Measurements from ENCODE around the gene PYHIN1. TPM values are rescaled to one million over a fixed set of nuclear protein-coding genes. Genes with fewer than 3 reads are reported as not detected.

The PYHIN1 gene
- total and polyA plus RNA-seq, 2 experiments from 2014 or later = not detected

DNA sequence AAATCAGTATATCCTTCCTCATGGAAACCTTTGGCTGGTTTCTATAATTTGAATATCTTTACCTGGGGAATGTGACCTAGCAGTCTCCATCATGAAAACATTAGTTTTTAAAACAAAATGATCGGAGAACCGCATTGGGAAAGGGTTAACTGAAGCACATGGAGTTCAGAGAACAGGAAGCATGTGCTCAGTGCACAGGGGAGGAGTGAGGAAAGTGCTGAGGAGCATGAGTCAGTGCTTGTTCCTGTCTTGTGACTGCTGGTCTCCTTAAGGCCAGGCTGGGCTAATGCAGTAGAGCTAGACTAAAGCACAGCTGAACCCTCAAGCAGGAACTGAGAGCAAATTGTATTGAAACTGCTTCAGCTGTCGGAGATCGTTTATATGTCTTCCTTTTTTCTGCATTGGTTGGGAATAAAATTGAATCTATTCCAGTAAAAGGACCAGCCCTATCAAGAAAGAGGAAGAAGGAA is 84.1 kb downstream of the PYHIN1 start:
- no peaks in the 10 kb centered on the region; the same call in 2 of the 3 replicates for H3K36me3 Mint-ChIP-seq (ENCODE audit: low read depth)
- H3K4me1 Mint-ChIP-seq = peaks cover 3% of the 10 kb centered on the region; the same call in 1 of the 3 replicates
- Histone ChIP-seq H3K4me1 (ENCODE audit: insufficient read depth) (no peaks in the 10 kb centered on the region), H3F3A (replicated peaks; ENCODE audit: low read depth) (no peaks in the 10 kb centered on the region), H3K9me2 (ENCODE audit: insufficient read depth) (no peaks in the 10 kb centered on the region), H2AFZ (no peak overlapping the region), H4K20me1 (replicated peaks; ENCODE audit: insufficient read depth) (no peaks in the 10 kb centered on the region), H3K36me3 (ENCODE audit: insufficient read depth) (no peaks in the 10 kb centered on the region), H3K27ac (ENCODE audit: low read depth) (no peak overlapping the region), H3K4me3 (no peak overlapping the region), H3K79me2 (replicated peaks; ENCODE audit: insufficient read depth) (no peaks in the 10 kb centered on the region), H3K27me3 (ENCODE audit: insufficient read depth) (no peaks in the 10 kb centered on the region), H3K4me2 (no peak overlapping the region)
- DNase-seq (ENCODE audit: low spot score) (no peak), ATAC-seq (no peak)
- no peaks in the 10 kb centered on the region for H3K27me3 Mint-ChIP-seq (ENCODE audit: insufficient read depth, low read depth, poor library complexity)
- H3K4me3 Mint-ChIP-seq = no peak overlapping the region
- H3K9me3 Mint-ChIP-seq = no peaks in the 10 kb centered on the region
- TF ChIP-seq ZNF331 (CRISPR knock-in tag; IDR thresholded peaks at IDR 0.05; ENCODE audit: low read depth) = no peak
- TF ChIP-seq ZNF114 (CRISPR knock-in tag; IDR thresholded peaks at IDR 0.05) = no peak
- no peak for TF ChIP-seq EZH2phosphoT487 (IDR thresholded peaks at IDR 0.05; ENCODE audit: unreplicated experiment)
- no peak for TF ChIP-seq NANOG (IDR thresholded peaks at IDR 0.05; ENCODE audit: borderline replicate concordance)
- TF ChIP-seq, protein P1, sequence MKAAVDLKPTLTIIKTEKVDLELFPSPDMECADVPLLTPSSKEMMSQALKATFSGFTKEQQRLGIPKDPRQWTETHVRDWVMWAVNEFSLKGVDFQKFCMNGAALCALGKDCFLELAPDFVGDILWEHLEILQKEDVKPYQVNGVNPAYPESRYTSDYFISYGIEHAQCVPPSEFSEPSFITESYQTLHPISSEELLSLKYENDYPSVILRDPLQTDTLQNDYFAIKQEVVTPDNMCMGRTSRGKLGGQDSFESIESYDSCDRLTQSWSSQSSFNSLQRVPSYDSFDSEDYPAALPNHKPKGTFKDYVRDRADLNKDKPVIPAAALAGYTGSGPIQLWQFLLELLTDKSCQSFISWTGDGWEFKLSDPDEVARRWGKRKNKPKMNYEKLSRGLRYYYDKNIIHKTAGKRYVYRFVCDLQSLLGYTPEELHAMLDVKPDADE (IDR thresholded peaks at IDR 0.05) = no peak
- no peak for TF ChIP-seq EZH2 (IDR thresholded peaks at IDR 0.05; ENCODE audit: low read depth, unreplicated experiment)
- no peak for TF ChIP-seq JUNB (IDR thresholded peaks at IDR 0.05; ENCODE audit: unreplicated experiment)
- TF ChIP-seq CREB1 (CRISPR knock-in tag; IDR thresholded peaks at IDR 0.05; ENCODE audit: low read depth) = no peak
- no peak for TF ChIP-seq STAT1 (IDR thresholded peaks at IDR 0.05; ENCODE audit: unreplicated experiment)
- TF ChIP-seq POLR2AphosphoS5 (IDR thresholded peaks at IDR 0.05; ENCODE audit: low read depth) = no peak
- TF ChIP-seq, protein P2, sequence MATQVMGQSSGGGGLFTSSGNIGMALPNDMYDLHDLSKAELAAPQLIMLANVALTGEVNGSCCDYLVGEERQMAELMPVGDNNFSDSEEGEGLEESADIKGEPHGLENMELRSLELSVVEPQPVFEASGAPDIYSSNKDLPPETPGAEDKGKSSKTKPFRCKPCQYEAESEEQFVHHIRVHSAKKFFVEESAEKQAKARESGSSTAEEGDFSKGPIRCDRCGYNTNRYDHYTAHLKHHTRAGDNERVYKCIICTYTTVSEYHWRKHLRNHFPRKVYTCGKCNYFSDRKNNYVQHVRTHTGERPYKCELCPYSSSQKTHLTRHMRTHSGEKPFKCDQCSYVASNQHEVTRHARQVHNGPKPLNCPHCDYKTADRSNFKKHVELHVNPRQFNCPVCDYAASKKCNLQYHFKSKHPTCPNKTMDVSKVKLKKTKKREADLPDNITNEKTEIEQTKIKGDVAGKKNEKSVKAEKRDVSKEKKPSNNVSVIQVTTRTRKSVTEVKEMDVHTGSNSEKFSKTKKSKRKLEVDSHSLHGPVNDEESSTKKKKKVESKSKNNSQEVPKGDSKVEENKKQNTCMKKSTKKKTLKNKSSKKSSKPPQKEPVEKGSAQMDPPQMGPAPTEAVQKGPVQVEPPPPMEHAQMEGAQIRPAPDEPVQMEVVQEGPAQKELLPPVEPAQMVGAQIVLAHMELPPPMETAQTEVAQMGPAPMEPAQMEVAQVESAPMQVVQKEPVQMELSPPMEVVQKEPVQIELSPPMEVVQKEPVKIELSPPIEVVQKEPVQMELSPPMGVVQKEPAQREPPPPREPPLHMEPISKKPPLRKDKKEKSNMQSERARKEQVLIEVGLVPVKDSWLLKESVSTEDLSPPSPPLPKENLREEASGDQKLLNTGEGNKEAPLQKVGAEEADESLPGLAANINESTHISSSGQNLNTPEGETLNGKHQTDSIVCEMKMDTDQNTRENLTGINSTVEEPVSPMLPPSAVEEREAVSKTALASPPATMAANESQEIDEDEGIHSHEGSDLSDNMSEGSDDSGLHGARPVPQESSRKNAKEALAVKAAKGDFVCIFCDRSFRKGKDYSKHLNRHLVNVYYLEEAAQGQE (IDR thresholded peaks at IDR 0.05; ENCODE audit: unreplicated experiment) = no peak
- TF ChIP-seq, protein P3, sequence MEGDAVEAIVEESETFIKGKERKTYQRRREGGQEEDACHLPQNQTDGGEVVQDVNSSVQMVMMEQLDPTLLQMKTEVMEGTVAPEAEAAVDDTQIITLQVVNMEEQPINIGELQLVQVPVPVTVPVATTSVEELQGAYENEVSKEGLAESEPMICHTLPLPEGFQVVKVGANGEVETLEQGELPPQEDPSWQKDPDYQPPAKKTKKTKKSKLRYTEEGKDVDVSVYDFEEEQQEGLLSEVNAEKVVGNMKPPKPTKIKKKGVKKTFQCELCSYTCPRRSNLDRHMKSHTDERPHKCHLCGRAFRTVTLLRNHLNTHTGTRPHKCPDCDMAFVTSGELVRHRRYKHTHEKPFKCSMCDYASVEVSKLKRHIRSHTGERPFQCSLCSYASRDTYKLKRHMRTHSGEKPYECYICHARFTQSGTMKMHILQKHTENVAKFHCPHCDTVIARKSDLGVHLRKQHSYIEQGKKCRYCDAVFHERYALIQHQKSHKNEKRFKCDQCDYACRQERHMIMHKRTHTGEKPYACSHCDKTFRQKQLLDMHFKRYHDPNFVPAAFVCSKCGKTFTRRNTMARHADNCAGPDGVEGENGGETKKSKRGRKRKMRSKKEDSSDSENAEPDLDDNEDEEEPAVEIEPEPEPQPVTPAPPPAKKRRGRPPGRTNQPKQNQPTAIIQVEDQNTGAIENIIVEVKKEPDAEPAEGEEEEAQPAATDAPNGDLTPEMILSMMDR (conservative IDR thresholded peaks at IDR 0.05; ENCODE audit: low read depth in 2 of 2) = no peak
- TF ChIP-seq, protein P4, sequence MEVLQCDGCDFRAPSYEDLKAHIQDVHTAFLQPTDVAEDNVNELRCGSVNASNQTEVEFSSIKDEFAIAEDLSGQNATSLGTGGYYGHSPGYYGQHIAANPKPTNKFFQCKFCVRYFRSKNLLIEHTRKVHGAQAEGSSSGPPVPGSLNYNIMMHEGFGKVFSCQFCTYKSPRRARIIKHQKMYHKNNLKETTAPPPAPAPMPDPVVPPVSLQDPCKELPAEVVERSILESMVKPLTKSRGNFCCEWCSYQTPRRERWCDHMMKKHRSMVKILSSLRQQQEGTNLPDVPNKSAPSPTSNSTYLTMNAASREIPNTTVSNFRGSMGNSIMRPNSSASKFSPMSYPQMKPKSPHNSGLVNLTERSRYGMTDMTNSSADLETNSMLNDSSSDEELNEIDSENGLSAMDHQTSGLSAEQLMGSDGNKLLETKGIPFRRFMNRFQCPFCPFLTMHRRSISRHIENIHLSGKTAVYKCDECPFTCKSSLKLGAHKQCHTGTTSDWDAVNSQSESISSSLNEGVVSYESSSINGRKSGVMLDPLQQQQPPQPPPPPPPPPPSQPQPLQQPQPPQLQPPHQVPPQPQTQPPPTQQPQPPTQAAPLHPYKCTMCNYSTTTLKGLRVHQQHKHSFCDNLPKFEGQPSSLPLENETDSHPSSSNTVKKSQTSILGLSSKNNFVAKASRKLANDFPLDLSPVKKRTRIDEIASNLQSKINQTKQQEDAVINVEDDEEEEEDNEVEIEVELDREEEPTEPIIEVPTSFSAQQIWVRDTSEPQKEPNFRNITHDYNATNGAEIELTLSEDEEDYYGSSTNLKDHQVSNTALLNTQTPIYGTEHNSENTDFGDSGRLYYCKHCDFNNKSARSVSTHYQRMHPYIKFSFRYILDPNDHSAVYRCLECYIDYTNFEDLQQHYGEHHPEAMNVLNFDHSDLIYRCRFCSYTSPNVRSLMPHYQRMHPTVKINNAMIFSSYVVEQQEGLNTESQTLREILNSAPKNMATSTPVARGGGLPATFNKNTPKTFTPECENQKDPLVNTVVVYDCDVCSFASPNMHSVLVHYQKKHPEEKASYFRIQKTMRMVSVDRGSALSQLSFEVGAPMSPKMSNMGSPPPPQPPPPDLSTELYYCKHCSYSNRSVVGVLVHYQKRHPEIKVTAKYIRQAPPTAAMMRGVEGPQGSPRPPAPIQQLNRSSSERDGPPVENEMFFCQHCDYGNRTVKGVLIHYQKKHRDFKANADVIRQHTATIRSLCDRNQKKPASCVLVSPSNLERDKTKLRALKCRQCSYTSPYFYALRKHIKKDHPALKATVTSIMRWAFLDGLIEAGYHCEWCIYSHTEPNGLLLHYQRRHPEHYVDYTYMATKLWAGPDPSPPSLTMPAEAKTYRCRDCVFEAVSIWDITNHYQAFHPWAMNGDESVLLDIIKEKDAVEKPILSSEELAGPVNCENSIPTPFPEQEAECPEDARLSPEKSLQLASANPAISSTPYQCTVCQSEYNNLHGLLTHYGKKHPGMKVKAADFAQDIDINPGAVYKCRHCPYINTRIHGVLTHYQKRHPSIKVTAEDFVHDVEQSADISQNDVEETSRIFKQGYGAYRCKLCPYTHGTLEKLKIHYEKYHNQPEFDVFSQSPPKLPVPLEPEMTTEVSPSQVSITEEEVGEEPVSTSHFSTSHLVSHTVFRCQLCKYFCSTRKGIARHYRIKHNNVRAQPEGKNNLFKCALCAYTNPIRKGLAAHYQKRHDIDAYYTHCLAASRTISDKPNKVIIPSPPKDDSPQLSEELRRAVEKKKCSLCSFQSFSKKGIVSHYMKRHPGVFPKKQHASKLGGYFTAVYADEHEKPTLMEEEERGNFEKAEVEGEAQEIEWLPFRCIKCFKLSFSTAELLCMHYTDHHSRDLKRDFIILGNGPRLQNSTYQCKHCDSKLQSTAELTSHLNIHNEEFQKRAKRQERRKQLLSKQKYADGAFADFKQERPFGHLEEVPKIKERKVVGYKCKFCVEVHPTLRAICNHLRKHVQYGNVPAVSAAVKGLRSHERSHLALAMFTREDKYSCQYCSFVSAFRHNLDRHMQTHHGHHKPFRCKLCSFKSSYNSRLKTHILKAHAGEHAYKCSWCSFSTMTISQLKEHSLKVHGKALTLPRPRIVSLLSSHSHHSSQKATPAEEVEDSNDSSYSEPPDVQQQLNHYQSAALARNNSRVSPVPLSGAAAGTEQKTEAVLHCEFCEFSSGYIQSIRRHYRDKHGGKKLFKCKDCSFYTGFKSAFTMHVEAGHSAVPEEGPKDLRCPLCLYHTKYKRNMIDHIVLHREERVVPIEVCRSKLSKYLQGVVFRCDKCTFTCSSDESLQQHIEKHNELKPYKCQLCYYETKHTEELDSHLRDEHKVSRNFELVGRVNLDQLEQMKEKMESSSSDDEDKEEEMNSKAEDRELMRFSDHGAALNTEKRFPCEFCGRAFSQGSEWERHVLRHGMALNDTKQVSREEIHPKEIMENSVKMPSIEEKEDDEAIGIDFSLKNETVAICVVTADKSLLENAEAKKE (CRISPR knock-in tag; IDR thresholded peaks at IDR 0.05) = no peak
- H3K27ac Mint-ChIP-seq = no peak overlapping the region
